ENCODE measurements around the gene C1orf185.
"Not testable (repeated sequence)": the region's sequence is repeated elsewhere in the genome, so short reads cannot be mapped to it uniquely, and the experiment has no call there.

The C1orf185 gene

GRCh38 chr1:51120629-51121028, 18.6 kb downstream of the C1orf185 start:
- in situ Hi-C loops (cut with HindIII; ENCODE audit: low pct_ligation_motif_present, low pct_unique_long_range_greater_than_20kb, low sequenced_read_pairs): no loop called here

GRCh38 chr1:51127152-51127551, 25.1 kb downstream of the C1orf185 start:
- in situ Hi-C loops (cut with HindIII; ENCODE audit: low pct_ligation_motif_present, low pct_unique_long_range_greater_than_20kb, low sequenced_read_pairs); DNase-seq: not testable (repeated sequence)

More at GRCh38 chr1:51120629-51121028, 18.6 kb downstream of the C1orf185 start:
- DNase-seq: no peak

GRCh38 chr1:51131185-51131584, 29.2 kb downstream of the C1orf185 start:
- in situ Hi-C loops (cut with HindIII; ENCODE audit: low pct_ligation_motif_present, low pct_unique_long_range_greater_than_20kb, low sequenced_read_pairs): no loop called here
- no peak for DNase-seq

- no peak for DNase-seq
- in situ Hi-C loops (cut with HindIII; ENCODE audit: low pct_ligation_motif_present, low pct_unique_long_range_greater_than_20kb, low sequenced_read_pairs): no loop called here
Observed at GRCh38 chr1:51133045-51133444, 31.0 kb downstream of the C1orf185 start.

GRCh38 chr1:51137696-51138095, 35.7 kb downstream of the C1orf185 start:
- in situ Hi-C loops (cut with HindIII; ENCODE audit: low pct_ligation_motif_present, low pct_unique_long_range_greater_than_20kb, low sequenced_read_pairs): not testable (repeated sequence)

GRCh38 chr1:51139474-51139873, 37.4 kb downstream of the C1orf185 start:
- DNase-seq: peak; percentile 2
- in situ Hi-C loops (cut with HindIII; ENCODE audit: low pct_ligation_motif_present, low pct_unique_long_range_greater_than_20kb, low sequenced_read_pairs): no loop called here

More at GRCh38 chr1:51137696-51138095, 35.7 kb downstream of the C1orf185 start:
- not testable (repeated sequence) for DNase-seq

GRCh38 chr1:51147394-51147793, 45.4 kb downstream of the C1orf185 start:
- in situ Hi-C loops (cut with HindIII; ENCODE audit: low pct_ligation_motif_present, low pct_unique_long_range_greater_than_20kb, low sequenced_read_pairs): no loop called here
- DNase-seq: no peak

- DNase-seq: no peak
- in situ Hi-C loops (cut with HindIII; ENCODE audit: low pct_ligation_motif_present, low pct_unique_long_range_greater_than_20kb, low sequenced_read_pairs): no loop called here
Observed at GRCh38 chr1:51154776-51155175, 52.7 kb downstream of the C1orf185 start.

GRCh38 chr1:51156752-51157151, 54.7 kb downstream of the C1orf185 start:
- DNase-seq: no peak

GRCh38 chr1:51157395-51157794, 55.4 kb downstream of the C1orf185 start:
- DNase-seq: no peak
- in situ Hi-C loops (cut with HindIII; ENCODE audit: low pct_ligation_motif_present, low pct_unique_long_range_greater_than_20kb, low sequenced_read_pairs): no loop called here

More at GRCh38 chr1:51156752-51157151, 54.7 kb downstream of the C1orf185 start:
- in situ Hi-C loops (cut with HindIII; ENCODE audit: low pct_ligation_motif_present, low pct_unique_long_range_greater_than_20kb, low sequenced_read_pairs): no loop called here

- in situ Hi-C loops (cut with HindIII; ENCODE audit: low pct_ligation_motif_present, low pct_unique_long_range_greater_than_20kb, low sequenced_read_pairs): no loop called here
- no peak for DNase-seq
Observed at GRCh38 chr1:51158263-51158662, 56.2 kb downstream of the C1orf185 start.

- DNase-seq; in situ Hi-C loops (cut with HindIII; ENCODE audit: low pct_ligation_motif_present, low pct_unique_long_range_greater_than_20kb, low sequenced_read_pairs): not testable (repeated sequence)
Observed at GRCh38 chr1:51162560-51162959, 60.5 kb downstream of the C1orf185 start.

- DNase-seq: no peak
- in situ Hi-C loops (cut with HindIII; ENCODE audit: low pct_ligation_motif_present, low pct_unique_long_range_greater_than_20kb, low sequenced_read_pairs): no loop called here
Observed at GRCh38 chr1:51165540-51165939, 63.5 kb downstream of the C1orf185 start.

GRCh38 chr1:51168266-51168845, 66.3 kb downstream of the C1orf185 start:
- in situ Hi-C loops (cut with HindIII; ENCODE audit: low pct_ligation_motif_present, low pct_unique_long_range_greater_than_20kb, low sequenced_read_pairs): no loop called here
- DNase-seq: no peak

- no peak for DNase-seq
- in situ Hi-C loops (cut with HindIII; ENCODE audit: low pct_ligation_motif_present, low pct_unique_long_range_greater_than_20kb, low sequenced_read_pairs): no loop called here
Observed at GRCh38 chr1:51168936-51169335, 66.9 kb downstream of the C1orf185 start.

- DNase-seq: no peak
- in situ Hi-C loops (cut with HindIII; ENCODE audit: low pct_ligation_motif_present, low pct_unique_long_range_greater_than_20kb, low sequenced_read_pairs): no loop called here
Observed at GRCh38 chr1:51170342-51170741, 68.3 kb downstream of the C1orf185 start.

GRCh38 chr1:51172811-51173210, 70.8 kb downstream of the C1orf185 start:
- no peak for DNase-seq
- in situ Hi-C loops (cut with HindIII; ENCODE audit: low pct_ligation_motif_present, low pct_unique_long_range_greater_than_20kb, low sequenced_read_pairs): no loop called here

- no peak for DNase-seq
- in situ Hi-C loops (cut with HindIII; ENCODE audit: low pct_ligation_motif_present, low pct_unique_long_range_greater_than_20kb, low sequenced_read_pairs): no loop called here
Observed at GRCh38 chr1:51175278-51175677, 73.2 kb downstream of the C1orf185 start.

- DNase-seq; in situ Hi-C loops (cut with HindIII; ENCODE audit: low pct_ligation_motif_present, low pct_unique_long_range_greater_than_20kb, low sequenced_read_pairs): not testable (repeated sequence)
Observed at GRCh38 chr1:51177988-51178387, 76.0 kb downstream of the C1orf185 start.

GRCh38 chr1:51188230-51188629, 86.2 kb downstream of the C1orf185 start:
- no peak for DNase-seq
- in situ Hi-C loops (cut with HindIII; ENCODE audit: low pct_ligation_motif_present, low pct_unique_long_range_greater_than_20kb, low sequenced_read_pairs): no loop called here
